Neural crest cell (in vitro differentiated cells): Measurements from ENCODE around the gene DNAH11. TPM values are rescaled to one million over a fixed set of nuclear protein-coding genes. Genes with fewer than 3 reads are reported as not detected.
A peak's percentile ranks its signal among the peaks of the same experiment; 100 is the strongest.

Source experiments
- DNase-seq: peaks from one replicate; pipeline ENCODE4 v3.0.0; 2021; ENCODE audit warnings: low read depth, mixed read lengths, low spot score
- H3K27ac Mint-ChIP-seq: one replicate; pipeline ENCODE4 v1.8.0; 2021; ENCODE audit warnings: mild to moderate bottlenecking, mixed read lengths; ENCODE audit not compliant: unreplicated experiment
- H3K27me3 Mint-ChIP-seq: 2 replicates; pipeline ENCODE4 v1.8.0; 2021; ENCODE audit warnings: low read depth, mild to moderate bottlenecking, mixed read lengths
- H3K36me3 Mint-ChIP-seq: 2 replicates; pipeline ENCODE4 v1.8.0; 2021; ENCODE audit warnings: low read depth, mild to moderate bottlenecking, mixed read lengths
- H3K4me1 Mint-ChIP-seq: 2 replicates; pipeline ENCODE4 v1.8.0; 2021; ENCODE audit warnings: mixed read lengths
- H3K4me3 Mint-ChIP-seq: one replicate; pipeline ENCODE4 v1.8.0; 2021; ENCODE audit warnings: mild to moderate bottlenecking, mixed read lengths
- H3K9me3 Mint-ChIP-seq: 2 replicates; pipeline ENCODE4 v1.8.0; 2021; ENCODE audit warnings: mixed read lengths
- CTCF ChIP-seq: fragments of 200-600 bp; sonication (generic); conservative IDR thresholded peaks from 2 replicates; pipeline ENCODE4 v1.5.0; 2021; ENCODE audit warnings: antibody characterized with exemption, mild to moderate bottlenecking
- total RNA-seq: library from RNA; stranded (reverse); gene quantifications from 2 replicates; pipeline ENCODE4 v1.2.1, GENCODE V29; 2021

The DNAH11 gene
- total RNA-seq, 1 donor from 2014 or later, result 0.63 TPM

- TF ChIP-seq CTCF, result no peak
- Mint-ChIP-seq H3K27ac (no peak overlapping the region), H3K9me3 (no peaks in the 10 kb centered on the region), H3K4me1 (peaks cover 9% of the 10 kb centered on the region), H3K36me3 (no peaks in the 10 kb centered on the region), H3K4me3 (no peak overlapping the region), H3K27me3 (no peaks in the 10 kb centered on the region)
- no peak for DNase-seq
These were observed 29.8 kb downstream of the DNAH11 start for GRCh38 chr7:21572331-21573313.

- no peak overlapping the region for H3K4me3 Mint-ChIP-seq
- peak overlapping the region; percentile 44 for H3K27ac Mint-ChIP-seq
- no peak for DNase-seq
- peaks cover 5% of the 10 kb centered on the region for H3K36me3 Mint-ChIP-seq
- no peaks in the 10 kb centered on the region for H3K4me1 Mint-ChIP-seq
- peaks cover 2% of the 10 kb centered on the region for H3K27me3 Mint-ChIP-seq
- H3K9me3 Mint-ChIP-seq, result peaks cover 13% of the 10 kb centered on the region
- TF ChIP-seq CTCF, result no peak
These were observed 36.7 kb downstream of the DNAH11 start for GRCh38 chr7:21579341-21580072.

- Mint-ChIP-seq H3K27me3 (peaks cover 2% of the 10 kb centered on the region), H3K27ac (no peak overlapping the region), H3K4me3 (no peak overlapping the region), H3K36me3 (peaks cover 5% of the 10 kb centered on the region), H3K4me1 (no peaks in the 10 kb centered on the region), H3K9me3 (peaks cover 13% of the 10 kb centered on the region)
- TF ChIP-seq CTCF, result no peak
- no peak for DNase-seq
These were observed 37.3 kb downstream of the DNAH11 start for GRCh38 chr7:21580073-21580521.

- H3K4me3 Mint-ChIP-seq, result no peak overlapping the region
- H3K36me3 Mint-ChIP-seq, result peaks cover 5% of the 10 kb centered on the region
These were observed 42.4 kb downstream of the DNAH11 start for GRCh38 chr7:21585070-21585724.

More at GRCh38 chr7:21585070-21585724, 42.4 kb downstream of the DNAH11 start:
- no peak for TF ChIP-seq CTCF
- Mint-ChIP-seq H3K4me1 (no peaks in the 10 kb centered on the region), H3K27me3 (no peaks in the 10 kb centered on the region), H3K9me3 (peaks cover 11% of the 10 kb centered on the region), H3K27ac (no peak overlapping the region)
- no peak for DNase-seq
